DMS 273 (cell line): ENCODE results near the gene PAQR7.
A peak's percentile ranks its signal among the peaks of the same experiment; 100 is the strongest.
"Not testable (repeated sequence)": the region's sequence is repeated elsewhere in the genome, so short reads cannot be mapped to it uniquely, and the experiment has no call there.

Experiments used
- DNase-seq: peaks from one replicate; lab custom pipeline; 2025; ENCODE audit not compliant: unreplicated experiment; lab: John Stamatoyannopoulos, UW

The PAQR7 gene

DNA sequence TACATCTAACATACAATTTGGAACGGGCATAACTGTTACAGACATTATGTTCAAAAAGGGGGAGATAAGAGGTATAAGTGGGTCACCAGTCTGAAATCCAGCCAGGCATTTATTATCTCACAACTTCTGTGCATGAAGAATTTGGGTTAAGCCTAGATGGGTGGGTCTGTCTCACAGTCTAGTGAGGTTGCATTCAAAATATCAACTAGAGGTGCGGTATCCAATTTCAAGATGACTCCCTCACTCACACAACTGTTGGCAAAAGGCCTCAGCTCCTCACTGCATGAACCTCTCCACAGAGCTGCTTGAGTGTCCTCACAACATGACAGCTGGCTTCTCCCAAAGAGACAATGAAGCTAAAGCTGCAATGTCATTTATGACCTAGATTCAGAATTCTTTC, 21.0 kb downstream of the PAQR7 start:
- DNase-seq = peak; percentile 58

DNA sequence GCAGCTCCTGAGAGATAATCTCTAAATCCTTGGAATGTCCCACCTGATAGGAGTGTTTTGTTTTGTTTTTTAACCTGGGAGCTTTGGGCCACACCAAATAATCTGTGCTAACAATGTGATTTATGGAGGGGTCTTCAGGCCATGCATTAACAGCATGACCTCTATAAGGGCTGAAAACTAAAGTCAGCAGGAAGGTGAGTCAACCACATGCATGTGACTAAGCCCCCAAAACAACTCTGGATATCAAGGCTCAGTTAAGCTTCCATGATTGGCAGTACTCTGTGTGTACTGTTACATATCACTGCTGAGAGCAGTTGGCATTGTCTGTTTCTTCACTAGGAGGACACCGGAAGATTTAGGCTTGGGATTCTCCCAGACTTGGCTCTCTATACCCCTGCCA, 27.0 kb downstream of the PAQR7 start:
- no peak for DNase-seq

DNA sequence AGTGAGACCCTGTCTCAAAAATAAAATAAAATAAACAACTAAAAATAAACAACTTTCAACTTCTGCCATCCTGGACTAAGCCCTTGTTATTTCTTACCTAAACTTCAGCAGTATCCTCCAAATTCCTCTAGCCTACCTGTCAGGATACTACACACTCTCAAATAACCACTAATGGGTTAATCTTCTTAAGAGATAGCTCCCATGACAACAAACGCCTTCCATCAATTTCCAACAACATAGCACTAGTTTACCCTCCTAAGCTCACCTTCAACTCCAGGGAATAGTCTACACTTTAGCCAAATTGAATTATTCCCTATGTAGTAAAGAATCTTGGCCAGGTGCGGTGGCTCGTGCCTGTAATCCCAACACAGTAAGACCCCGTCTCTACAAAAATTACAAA, 27.6 kb downstream of the PAQR7 start:
- no peak for DNase-seq

DNA sequence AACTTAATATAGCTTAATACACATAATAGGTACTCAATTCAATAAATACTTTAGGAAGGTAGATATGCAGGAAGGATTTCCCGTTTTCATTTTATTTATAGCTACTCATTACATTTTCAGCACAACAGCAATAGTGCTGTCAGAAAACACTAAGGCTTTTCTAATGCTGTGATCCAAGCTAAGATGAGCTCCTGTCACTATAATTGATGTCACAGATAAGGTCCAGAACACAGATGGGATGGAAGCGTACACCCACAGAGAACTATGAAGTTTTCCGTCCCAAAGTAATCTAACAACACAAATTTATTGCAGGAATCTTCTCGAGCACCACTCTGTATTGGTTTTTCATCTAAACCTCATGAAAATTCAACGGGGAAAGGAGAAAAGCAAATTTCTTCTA, 29.8 kb downstream of the PAQR7 start:
- DNase-seq = no peak

DNA sequence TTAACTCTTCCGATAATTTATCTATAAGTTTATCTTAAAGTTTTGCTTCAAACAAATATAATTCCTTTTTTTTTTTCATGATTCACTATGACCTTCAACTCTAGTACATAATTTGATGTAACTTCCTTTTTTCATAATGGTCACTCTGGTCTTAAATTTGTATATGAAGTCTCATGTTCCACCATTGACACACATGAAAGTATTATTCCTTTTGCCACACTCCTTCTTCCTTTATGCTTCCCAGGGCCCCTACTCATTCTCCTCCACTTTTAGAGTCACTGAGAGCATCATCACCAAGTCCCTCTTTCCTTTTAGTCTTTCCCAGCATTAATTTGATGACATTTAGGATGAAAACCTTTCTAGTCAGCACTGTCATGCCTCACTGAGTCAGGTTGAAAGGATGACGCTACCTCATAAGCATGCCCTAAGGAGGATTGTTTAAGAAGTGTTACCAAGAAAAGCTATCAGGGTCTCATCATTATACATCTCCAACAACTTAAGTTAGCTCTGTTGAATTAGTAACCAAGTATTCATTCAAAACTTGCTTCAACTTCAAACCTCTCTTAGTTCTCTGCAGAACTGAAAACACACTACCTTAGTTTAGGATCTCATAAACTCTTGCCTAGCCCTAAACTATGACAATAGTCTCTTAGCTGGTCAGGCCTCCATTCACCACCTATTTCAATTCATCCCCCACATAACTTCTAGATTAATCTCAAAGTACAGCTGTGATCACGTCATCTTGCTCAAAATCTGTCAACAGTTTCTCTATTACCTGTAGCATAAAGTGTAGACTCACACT, 30.8 kb downstream of the PAQR7 start:
- no peak for DNase-seq

DNA sequence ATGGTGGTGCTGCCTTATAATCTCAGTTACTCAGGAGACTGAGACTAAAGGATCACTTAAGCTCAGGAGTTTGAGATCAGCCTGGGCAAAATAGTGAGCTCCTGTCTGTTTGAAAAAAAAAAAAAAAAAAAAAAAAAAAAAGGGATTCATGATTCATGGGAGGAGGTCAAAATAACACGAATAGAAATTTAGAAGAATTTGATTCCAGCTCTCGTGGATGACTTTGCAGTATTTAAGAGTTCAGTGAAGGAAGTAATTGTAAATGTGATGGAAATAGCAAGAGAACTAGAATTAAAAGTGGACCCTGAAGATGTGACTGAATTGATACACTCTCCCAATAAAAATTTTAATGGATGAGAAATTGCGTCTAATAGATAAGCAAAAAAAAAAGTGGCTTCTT, 32.0 kb downstream of the PAQR7 start:
- no peak for DNase-seq

DNA sequence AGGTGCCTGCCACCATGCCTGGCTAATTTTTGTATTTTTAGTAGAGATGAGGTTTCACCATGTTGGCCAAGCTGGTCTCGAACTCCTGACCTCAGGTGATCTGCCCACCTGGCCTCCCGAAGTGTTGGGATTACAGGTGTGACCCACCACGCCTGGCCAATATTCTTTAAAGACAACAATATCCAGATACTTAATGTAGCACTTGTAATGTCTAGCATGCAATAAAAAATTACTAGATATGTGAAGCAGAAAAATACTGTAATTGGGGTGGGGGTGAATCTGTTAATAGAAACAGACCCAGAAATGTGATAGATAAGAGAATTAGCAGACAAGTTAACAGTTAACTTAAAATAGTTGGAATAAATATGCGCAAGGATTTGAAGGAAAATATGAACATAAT, 35.7 kb downstream of the PAQR7 start:
- not testable (repeated sequence) for DNase-seq

DNA sequence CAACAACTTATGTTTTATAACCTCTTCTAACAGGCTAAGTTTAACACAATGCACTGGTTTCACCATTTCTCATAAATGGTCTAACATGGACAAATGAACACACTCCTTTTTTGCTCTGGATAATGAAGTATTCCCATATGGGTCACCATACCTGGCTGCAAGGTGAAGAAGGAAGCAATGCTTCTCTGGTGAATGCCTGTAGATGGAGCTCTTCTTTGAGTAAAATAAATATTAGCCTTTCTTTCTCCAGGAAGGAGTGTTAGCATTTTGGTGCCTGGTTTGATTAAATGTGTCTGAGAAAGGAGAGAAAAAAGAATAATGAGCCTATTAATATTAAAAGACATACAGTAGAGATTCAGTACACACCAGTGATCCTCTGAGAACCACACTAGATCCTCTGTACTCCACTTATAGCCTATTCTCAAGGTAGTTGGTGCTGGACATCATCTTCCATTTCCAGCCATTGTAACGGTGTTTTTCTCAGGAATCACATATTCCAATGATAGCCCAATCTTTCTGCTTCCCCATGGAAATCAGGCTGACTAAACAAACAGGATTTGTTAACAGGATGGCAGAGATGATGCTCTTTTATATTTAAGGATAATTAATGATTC, 38.1 kb downstream of the PAQR7 start:
- DNase-seq = peak; percentile 34

DNA sequence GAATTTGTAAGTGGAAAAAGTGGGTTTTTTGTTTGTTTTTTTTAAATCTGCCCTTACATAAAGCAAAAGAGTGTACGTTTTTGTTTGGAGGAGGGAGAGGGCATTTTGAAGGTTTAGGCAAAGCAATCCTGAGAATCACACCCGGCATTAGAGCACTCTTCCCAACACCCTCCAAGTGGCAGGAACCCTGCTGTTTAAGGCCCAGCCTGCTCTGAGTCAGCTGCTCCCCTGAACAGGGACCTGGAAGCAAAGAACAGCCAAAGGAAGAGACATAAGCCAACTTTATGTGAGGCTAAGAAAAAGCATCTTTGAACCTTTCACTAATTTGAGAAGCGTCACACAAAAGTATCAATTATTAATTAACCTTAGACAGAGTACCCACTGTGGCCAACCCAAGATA, 38.8 kb downstream of the PAQR7 start:
- no peak for DNase-seq

DNA sequence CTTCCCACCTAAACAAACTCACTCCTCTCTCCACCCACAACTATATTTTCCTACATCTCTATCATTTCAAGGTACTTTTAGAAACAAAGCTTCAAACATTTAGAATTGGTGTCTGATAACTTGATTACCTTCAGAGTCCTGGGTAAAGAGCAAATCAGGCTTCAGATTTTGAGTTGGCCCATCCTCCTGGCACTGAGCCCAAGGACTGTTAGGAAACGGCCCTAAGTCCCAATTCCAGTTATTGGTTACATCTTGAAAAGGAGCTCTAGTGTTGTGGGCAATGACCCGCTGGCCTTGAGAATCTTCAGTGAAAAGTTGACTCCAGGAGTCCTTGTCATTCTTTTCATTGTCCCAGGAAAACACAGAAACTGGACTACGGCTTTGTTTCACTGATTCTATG, 40.6 kb downstream of the PAQR7 start:
- no peak for DNase-seq

DNA sequence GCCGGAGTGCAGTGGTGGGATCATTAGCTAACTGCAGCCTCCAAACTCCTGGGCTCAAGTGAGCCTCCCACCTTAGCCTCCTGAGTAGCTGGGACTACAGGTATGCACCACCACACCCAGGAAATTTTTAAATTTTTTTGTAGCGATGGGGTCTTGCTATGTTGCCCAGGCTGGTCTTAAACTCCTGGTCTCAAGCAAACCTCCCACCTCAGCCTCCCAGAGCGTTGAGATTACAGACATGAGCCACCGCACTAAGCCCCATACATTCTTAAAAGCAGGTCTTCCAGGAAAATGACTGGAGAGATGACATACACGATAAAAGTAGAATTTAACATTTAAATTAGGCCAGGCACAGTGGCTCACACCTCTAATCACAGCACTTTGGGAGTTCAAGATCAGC, 42.4 kb downstream of the PAQR7 start:
- DNase-seq = no peak

DNA sequence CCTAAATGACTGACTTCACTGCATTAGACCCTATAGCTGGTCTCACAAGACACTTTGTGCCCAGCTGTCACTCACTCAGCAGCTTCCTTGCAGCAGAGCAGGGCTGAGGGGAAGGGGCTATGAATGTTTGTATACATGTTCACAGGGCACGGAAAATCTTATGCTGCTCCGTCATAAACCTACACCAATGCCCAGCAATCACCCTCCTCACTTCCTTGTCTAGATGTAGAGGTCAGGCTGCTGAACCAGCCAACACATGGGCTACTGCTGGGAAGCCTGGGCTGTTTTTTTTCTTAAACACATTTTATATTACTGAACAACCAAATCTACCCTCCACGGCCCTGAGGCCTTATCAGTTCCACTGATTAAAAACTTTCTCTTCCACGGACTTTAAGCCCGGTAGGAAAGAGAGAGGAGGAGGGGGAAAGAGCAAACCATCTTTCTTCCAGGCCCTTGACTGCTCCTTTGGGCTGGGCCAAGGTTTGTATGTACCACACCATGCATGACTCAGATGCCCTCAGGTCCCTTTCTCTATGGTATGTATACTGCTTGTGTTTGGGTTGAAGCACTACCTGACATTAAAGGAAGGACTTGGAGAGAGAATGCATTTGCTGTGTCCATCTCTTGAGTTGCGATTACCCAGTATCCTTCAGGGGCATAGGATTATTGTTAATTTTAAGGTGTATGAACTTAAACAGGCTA, 43.0 kb downstream of the PAQR7 start:
- no peak for DNase-seq

DNA sequence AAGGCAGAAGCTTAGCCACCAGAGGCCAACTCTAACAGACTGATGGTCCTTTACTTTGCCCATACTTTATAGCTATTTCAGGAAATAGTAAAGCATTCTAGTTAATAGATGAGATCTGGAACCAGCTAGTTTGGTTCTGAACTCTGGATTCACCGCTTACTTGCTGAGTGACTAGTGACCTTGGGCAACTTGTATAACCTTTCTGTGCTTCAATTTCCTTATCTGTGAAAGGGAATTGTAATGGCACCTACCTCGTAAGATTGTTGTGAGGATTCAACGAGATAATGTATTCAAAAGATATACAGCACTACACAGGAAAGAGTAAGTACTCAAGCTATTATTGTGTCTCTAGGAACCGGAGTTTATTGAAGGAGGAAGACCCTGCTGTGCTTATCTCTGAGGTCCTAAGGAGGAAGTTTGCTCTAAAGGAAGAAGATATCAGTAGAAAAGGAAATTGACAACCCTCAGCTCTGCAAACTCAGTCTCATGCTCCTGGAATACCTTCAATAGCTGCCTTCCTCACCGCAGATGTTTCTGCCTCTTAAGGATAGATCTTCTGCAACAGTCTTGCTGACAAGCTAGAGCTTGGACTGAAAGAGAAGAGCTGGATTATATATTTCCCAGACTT, 43.8 kb downstream of the PAQR7 start:
- DNase-seq = no peak

DNA sequence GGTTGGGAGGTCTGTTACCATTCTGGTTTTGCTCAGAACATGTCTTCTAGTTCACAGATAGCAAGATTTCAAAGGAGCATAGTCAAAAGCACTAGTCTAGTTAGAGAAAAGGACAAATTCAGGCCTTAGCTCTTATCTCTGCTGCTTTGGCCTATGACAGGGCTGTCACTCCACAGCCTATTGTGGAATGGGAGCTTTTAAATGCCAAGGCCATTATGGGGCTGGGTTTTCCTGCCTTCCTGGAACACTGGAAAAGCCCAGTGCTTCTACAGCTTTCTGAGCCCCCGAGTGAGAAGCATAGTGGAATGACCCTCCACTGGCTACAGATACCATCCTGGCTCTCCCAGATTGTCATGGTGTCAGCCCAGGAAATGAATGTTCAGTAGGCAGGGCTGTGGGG, 46.5 kb downstream of the PAQR7 start:
- no peak for DNase-seq

DNA sequence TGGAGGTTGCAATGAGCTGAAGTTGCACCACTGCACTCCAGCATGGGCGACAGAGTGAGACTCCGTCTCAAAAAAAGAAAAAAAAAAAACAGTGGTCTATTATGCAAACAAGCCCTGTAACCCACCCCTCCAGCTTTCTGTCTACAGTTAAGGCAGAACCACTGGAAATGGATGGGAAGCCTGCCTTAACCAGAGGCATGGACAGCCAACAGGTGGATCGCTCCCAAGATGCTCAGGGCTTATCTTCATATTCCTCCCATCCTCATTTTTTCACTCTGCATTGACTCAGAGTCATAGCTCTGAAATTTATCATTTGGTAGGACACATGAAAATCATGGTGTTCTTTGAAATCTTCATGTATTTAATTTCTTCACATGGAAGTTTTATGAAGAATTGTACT, 47.0 kb downstream of the PAQR7 start:
- no peak for DNase-seq

DNA sequence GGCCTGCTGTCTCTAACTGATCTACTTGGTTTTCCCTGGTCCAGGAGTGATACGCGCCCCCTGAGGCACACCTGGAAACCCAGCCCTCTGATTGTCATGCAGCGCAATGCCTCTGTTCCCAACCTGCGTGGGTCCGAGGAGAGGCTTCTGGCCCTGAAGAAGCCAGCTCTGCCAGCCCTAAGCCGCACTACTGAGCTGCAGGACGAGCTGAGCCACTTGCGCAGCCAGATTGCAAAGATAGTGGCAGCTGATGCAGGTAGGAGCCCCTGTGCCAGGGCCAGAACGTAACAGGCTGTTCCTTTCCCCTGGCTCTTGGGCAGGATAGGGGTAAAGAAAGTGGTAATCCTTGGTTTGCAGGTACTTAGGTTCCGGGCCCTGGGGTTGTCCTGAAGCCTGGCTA, 48.9 kb downstream of the PAQR7 start:
- no peak for DNase-seq

DNA sequence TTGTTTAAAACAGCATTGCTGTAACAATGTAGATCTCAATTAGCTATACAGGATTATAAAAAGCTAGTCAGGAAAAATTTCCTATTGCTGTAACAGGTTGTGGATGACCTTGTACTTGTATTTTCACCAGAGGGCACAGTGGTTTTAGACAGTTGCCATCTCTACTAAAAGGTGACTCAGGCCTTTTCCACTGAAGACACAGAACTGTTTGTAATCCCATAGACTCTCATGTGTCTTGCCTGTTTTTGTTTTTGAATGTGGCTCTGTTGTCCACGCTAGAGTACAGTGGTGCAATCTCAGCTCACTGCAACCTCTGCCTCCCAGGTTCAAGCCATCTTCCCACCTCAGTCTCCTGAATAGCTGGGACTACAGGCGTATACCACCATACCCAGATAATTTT, 49.9 kb downstream of the PAQR7 start:
- no peak for DNase-seq

DNA sequence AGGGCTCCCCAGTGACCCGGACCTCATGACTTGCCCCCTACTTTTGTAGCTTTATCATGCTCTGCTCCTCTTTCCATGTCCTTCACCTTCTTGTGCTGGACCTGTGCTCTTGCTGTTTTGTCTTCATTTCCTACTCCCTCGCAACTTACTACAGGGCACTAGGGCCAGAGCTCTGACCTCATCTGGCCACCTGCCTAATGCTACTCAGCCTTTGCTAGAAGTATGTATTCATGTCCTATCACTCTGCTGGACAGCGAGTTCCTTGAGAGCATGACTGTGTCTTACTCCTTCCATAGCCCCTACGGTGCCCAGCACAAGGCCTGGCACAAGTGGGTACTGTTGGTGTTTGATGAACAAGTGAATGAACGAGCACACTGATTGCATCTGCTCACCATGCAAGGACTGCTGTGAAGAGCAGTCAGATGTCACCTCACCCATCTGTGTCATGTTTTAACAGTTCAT, 53.8 kb downstream of the PAQR7 start:
- DNase-seq = no peak

DNA sequence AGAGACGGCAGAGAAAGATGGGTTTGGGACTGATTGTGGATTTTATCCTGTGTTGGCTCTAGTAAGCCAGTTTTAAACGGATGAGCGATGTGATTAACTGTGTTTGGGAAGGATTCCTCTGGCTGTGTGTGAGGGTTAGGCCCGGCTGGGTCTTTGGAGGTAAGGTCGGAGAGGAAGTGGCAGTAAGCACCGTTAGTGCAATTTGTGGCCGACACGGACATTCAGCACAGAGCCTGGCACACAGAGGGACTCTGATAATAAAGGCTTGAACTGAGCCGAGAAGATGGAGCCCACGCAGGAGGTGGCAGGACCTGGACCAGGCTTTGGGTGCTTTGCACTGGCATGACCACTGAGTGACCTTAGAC, 54.4 kb downstream of the PAQR7 start:
- no peak for DNase-seq

DNA sequence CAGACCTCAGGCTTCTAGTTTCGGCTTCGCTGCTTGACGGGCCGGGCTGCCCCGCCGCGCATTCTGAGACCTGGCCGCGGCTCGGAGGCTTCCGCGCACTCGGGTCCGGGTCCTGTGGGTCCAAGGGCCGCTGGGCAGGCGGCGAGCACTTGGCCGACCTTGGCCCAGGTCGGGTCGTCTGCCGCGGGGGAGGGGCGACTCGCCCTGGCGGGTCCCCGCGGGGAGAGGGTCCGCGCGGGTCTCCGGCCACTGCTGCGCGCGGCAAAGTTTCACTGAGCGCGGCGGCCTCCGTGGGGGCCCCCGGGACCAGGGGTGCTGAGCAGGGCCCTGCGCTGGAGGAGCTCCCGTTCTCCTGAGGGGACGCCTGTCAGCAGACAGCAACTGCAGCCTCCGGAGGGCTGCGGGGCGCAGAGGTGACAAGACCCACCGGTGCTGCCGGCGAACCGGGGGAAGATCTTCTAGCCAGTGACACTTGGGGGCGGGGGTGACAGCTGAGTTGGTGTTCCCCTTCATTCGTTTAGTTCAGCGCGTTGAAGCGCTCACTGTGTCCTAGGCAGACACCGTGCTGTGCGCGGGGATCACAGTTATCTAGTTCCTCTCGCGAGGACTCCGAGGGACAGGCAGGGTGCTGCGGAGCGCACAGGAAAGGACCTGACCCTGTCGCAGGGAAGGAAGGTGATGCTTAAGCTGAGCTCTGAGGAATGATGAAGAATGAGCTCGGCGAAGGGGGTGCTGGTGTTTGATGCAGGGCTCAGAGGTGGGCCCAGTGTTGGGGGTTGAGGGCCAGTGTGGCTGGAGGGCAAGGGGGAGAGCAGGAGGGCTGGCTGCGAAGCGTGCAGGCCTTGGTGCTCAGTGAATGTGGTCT, 55.0 kb downstream of the PAQR7 start:
- DNase-seq = peak; percentile 76
